H1 (cell line): ENCODE results near the gene IL12RB2. TPM values are rescaled to one million over a fixed set of nuclear protein-coding genes. Genes with fewer than 3 reads are reported as not detected.

ENCODE experiments used
- CTCF ChIA-PET: fragments of 300-600 bp; sonication (Branson Sonifier 250); formaldehyde crosslinking; loops from one replicate; lab custom pipeline; 2021; ENCODE audit not compliant: partially characterized antibody; lab: Charles Lee
- POLR2A ChIA-PET: fragments of 300-600 bp; sonication (Branson Sonifier 250); formaldehyde crosslinking; loops from one replicate; lab custom pipeline; 2021; ENCODE audit warnings: inconsistent platforms; ENCODE audit not compliant: partially characterized antibody; lab: Charles Lee
- DNase-seq, 2 experiments: peaks; one replicate each; pipeline versions ENCODE4 v3.0.0 to v3.0.0-alpha.2; 2010 to 2022; ENCODE audit warnings: low spot score in 2 of 2, low read depth in 1 of 2, mixed read lengths in 1 of 2
- FAIRE-seq: peaks from 2 replicates; lab custom pipeline; 2011; peaks lifted over from hg19 to GRCh38; lab: Jason Lieb, UNC
- H2AFZ ChIP-seq: 2 replicates; pipeline ENCODE4 v1.8.1; 2012; ENCODE audit warnings: low read length, inconsistent platforms
- H2AK5ac ChIP-seq: 2 replicates; pipeline ENCODE4 v1.6.1; 2013; ENCODE audit warnings: low read depth, low read length
- H2BK120ac ChIP-seq: replicated peaks from 2 replicates; pipeline ENCODE3; 2013; ENCODE audit warnings: low read depth, low read length, inconsistent platforms
- H2BK12ac ChIP-seq: 2 replicates; pipeline ENCODE4 v1.6.1; 2013; ENCODE audit warnings: low read depth, low read length
- H2BK15ac ChIP-seq: 2 replicates; pipeline ENCODE4 v1.6.1; 2013; ENCODE audit warnings: low read length
- H2BK20ac ChIP-seq: 2 replicates; pipeline ENCODE4 v1.6.1; 2013; ENCODE audit warnings: low read length
- H2BK5ac ChIP-seq: 2 replicates; pipeline ENCODE4 v1.6.1; 2013; ENCODE audit warnings: low read depth, low read length
- H3K14ac ChIP-seq: 2 replicates; pipeline ENCODE4 v1.6.1; 2013; ENCODE audit warnings: inconsistent platforms; ENCODE audit not compliant: insufficient read length
- H3K18ac ChIP-seq: 2 replicates; pipeline ENCODE4 v1.6.1; 2013; ENCODE audit warnings: low read length; ENCODE audit errors: extremely low read depth
- H3K23ac ChIP-seq: 2 replicates; pipeline ENCODE4 v1.6.1; 2013; ENCODE audit warnings: inconsistent platforms; ENCODE audit not compliant: insufficient read length
- H3K23me2 ChIP-seq: 2 replicates; pipeline ENCODE4 v1.6.1; 2013; ENCODE audit warnings: low read depth, low read length
- H3K27ac ChIP-seq: 2 replicates; pipeline ENCODE4 v1.6.1; 2011; ENCODE audit warnings: low read depth, low read length, inconsistent platforms
- H3K27me3 ChIP-seq, 4 experiments: replicated peaks in 1 of 4; 1 replicate in 1 of 4; 2 replicates in 3 of 4; pipeline versions ENCODE4 v1.6.1 to v1.8.1; 2011 to 2013; ENCODE audit warnings: low read length in 3 of 4, mild to moderate bottlenecking in 3 of 4, inconsistent platforms in 2 of 4, mixed read lengths in 2 of 4, moderate library complexity in 1 of 4; ENCODE audit not compliant: control insufficient read depth in 3 of 4, insufficient read depth in 3 of 4; ENCODE audit errors: extremely low read depth in 1 of 4
- H3K36me3 ChIP-seq, 4 experiments: 2 replicates each; pipeline versions ENCODE4 v1.6.1 to v1.8.1; 2011 to 2013; ENCODE audit warnings: mild to moderate bottlenecking in 4 of 4, low read length in 3 of 4, moderate library complexity in 2 of 4, control low read depth in 1 of 4, inconsistent platforms in 1 of 4; ENCODE audit not compliant: insufficient read depth in 4 of 4, control insufficient read depth in 2 of 4
- H3K4ac ChIP-seq: replicated peaks from 2 replicates; pipeline ENCODE3; 2013; ENCODE audit warnings: low read length, low read depth, mixed read lengths, inconsistent platforms; ENCODE audit not compliant: insufficient read length
- H3K4me1 ChIP-seq, 4 experiments: replicated peaks in 1 of 4; 1 replicate in 1 of 4; 2 replicates in 3 of 4; pipeline versions ENCODE4 v1.6.1 to v1.8.1; 2011 to 2013; ENCODE audit warnings: low read length in 3 of 4, inconsistent platforms in 2 of 4, mixed read lengths in 1 of 4; ENCODE audit not compliant: insufficient read depth in 4 of 4, control insufficient read depth in 3 of 4
- H3K4me2 ChIP-seq, 2 experiments: 2 replicates each; pipeline versions ENCODE4 v1.6.1 to v1.8.1; 2011 to 2013; ENCODE audit warnings: low read depth in 2 of 2, low read length in 2 of 2, control low read depth in 1 of 2, inconsistent platforms in 1 of 2, mild to moderate bottlenecking in 1 of 2; ENCODE audit not compliant: insufficient read depth in 1 of 2
- H3K4me3 ChIP-seq, 4 experiments: fragments of 200-600, 300-600 bp in 1 of 4; sonication (generic), shearing (Covaris generic), sonication (Bioruptor Twin) in 1 of 4; 2 replicates each; pipeline versions ENCODE4 v1.5.1 to v1.8.1; 2011 to 2016; ENCODE audit warnings: low read length in 4 of 4, low read depth in 3 of 4, control low read depth in 2 of 4, inconsistent platforms in 2 of 4, mild to moderate bottlenecking in 2 of 4, mixed read lengths in 1 of 4, moderate library complexity in 1 of 4; ENCODE audit not compliant: insufficient read depth in 2 of 4; ENCODE audit errors: extremely low read depth in 1 of 4
- H3K56ac ChIP-seq: replicated peaks from 2 replicates; pipeline ENCODE3; 2013; ENCODE audit warnings: low read depth, mild to moderate bottlenecking, mixed read lengths, low read length, inconsistent platforms; ENCODE audit not compliant: insufficient read length
- H3K79me1 ChIP-seq: 2 replicates; pipeline ENCODE4 v1.6.1; 2013; ENCODE audit warnings: low read depth, low read length, control low read depth
- H3K79me2 ChIP-seq, 2 experiments: 2 replicates each; pipeline versions ENCODE4 v1.6.1 to v1.8.1; 2012 to 2013; ENCODE audit warnings: low read length in 2 of 2, mild to moderate bottlenecking in 2 of 2, inconsistent platforms in 1 of 2; ENCODE audit not compliant: insufficient read depth in 2 of 2, control insufficient read depth in 1 of 2
- H3K9ac ChIP-seq, 4 experiments: replicated peaks in 1 of 4; 1 replicate in 1 of 4; 2 replicates in 3 of 4; pipeline versions ENCODE4 v1.6.1 to v1.8.1; 2011 to 2013; ENCODE audit warnings: low read depth in 3 of 4, low read length in 3 of 4, control low read depth in 2 of 4, mild to moderate bottlenecking in 2 of 4, moderate library complexity in 2 of 4, inconsistent platforms in 1 of 4; ENCODE audit errors: extremely low read depth in 1 of 4
- H3K9me3 ChIP-seq, 2 experiments: 2 replicates each; pipeline versions ENCODE4 v1.6.1 to v1.8.1; 2012 to 2013; ENCODE audit warnings: mild to moderate bottlenecking in 2 of 2, moderate library complexity in 2 of 2, control low read depth in 1 of 2, inconsistent platforms in 1 of 2, low read depth in 1 of 2, low read length in 1 of 2, mixed read lengths in 1 of 2; ENCODE audit not compliant: insufficient read depth in 2 of 2
- H4K20me1 ChIP-seq, 2 experiments: replicated peaks in 1 of 2; 2 replicates each; pipeline versions ENCODE3 to v1.8.1; 2011 to 2013; ENCODE audit warnings: inconsistent platforms in 2 of 2, low read length in 2 of 2, mild to moderate bottlenecking in 1 of 2; ENCODE audit not compliant: insufficient read depth in 2 of 2, control insufficient read depth in 1 of 2
- H4K5ac ChIP-seq: 2 replicates; pipeline ENCODE4 v1.6.1; 2013; ENCODE audit warnings: low read length, low read depth, mixed read lengths, inconsistent platforms; ENCODE audit not compliant: insufficient read length
- H4K8ac ChIP-seq: 2 replicates; pipeline ENCODE4 v1.8.0; 2013; ENCODE audit warnings: mild to moderate bottlenecking, moderate library complexity, low read length, inconsistent platforms; ENCODE audit not compliant: insufficient read depth; ENCODE audit errors: extremely low read depth
- H4K91ac ChIP-seq: replicated peaks from 2 replicates; pipeline ENCODE3; 2013; ENCODE audit warnings: low read length, mixed read lengths, inconsistent platforms; ENCODE audit not compliant: insufficient read length
- CEBPB ChIP-seq: IDR thresholded peaks from 2 replicates; pipeline ENCODE4 v1.6.1; 2012; ENCODE audit warnings: low read depth, low read length
- CREB1 ChIP-seq: IDR thresholded peaks from 2 replicates; pipeline ENCODE4 v1.6.1; 2012; ENCODE audit warnings: inconsistent platforms
- EZH2 ChIP-seq: fragments of 200-600 bp; sonication (generic); IDR thresholded peaks from 2 replicates; pipeline ENCODE4 v1.7.1; 2012; ENCODE audit warnings: low read depth, mild to moderate bottlenecking, moderate library complexity, low read length, inconsistent platforms; ENCODE audit not compliant: severe bottlenecking
- JUND ChIP-seq: IDR thresholded peaks from 2 replicates; pipeline ENCODE4 v1.6.1; 2011; ENCODE audit warnings: mild to moderate bottlenecking, improper control_type of control experiment, low read length
- KDM4A ChIP-seq: IDR thresholded peaks from one replicate; pipeline ENCODE4 v1.7.1; 2012; ENCODE audit warnings: low read depth, mild to moderate bottlenecking, moderate library complexity, low read length, inconsistent platforms; ENCODE audit not compliant: severe bottlenecking
- NRF1 ChIP-seq: IDR thresholded peaks from 2 replicates; pipeline ENCODE4 v1.6.1; 2011; ENCODE audit warnings: mild to moderate bottlenecking, low read depth, low read length, improper control_type of control experiment
- RFX5 ChIP-seq: IDR thresholded peaks from 2 replicates; pipeline ENCODE4 v1.6.1; 2011; ENCODE audit warnings: low read depth, low read length, improper control_type of control experiment, borderline replicate concordance
- SP1 ChIP-seq: IDR thresholded peaks from 2 replicates; pipeline ENCODE4 v1.6.1; 2011; ENCODE audit warnings: low read depth, low read length
- SUZ12 ChIP-seq: fragments of 200-600 bp; sonication (generic); IDR thresholded peaks from 2 replicates; pipeline ENCODE4 v1.6.1; 2012; ENCODE audit warnings: mild to moderate bottlenecking, inconsistent platforms, low read length, moderate library complexity, mixed read lengths
- TBP ChIP-seq: IDR thresholded peaks from 2 replicates; pipeline ENCODE4 v1.6.1; 2011; ENCODE audit warnings: low read depth, low read length, improper control_type of control experiment
- WGBS, 2 experiments: shearing (Covaris generic) in 1 of 2; methylation state at CpG; one replicate each; pipeline versions ENCODE4 v1.1.6 to v1.1.7; 2013 to 2015; ENCODE audit warnings: low lambda C conversion rate in 2 of 2, mixed read lengths in 2 of 2, inconsistent platforms in 1 of 2, low coverage in 1 of 2, missing lambda C conversion rate in 1 of 2; ENCODE audit not compliant: insufficient replicate concordance in 2 of 2, insufficient coverage in 1 of 2, insufficient read length in 1 of 2; ENCODE audit errors: extremely low coverage in 1 of 2, missing lambda C conversion rate in 1 of 2; 5-methylcytosine and 5-hydroxymethylcytosine counted together
- polyA plus RNA-seq, 7 experiments: library from polyadenylated mRNA; depleted of rRNA in 3 of 7; stranded (reverse) in 5 of 7; unstranded in 2 of 7; fragments of >200 nt in 5 of 7; fragments of 200-250 nt in 2 of 7; gene quantifications; 1 replicate in 5 of 7; 2 replicates in 1 of 7; 4 replicates in 1 of 7; pipeline versions ENCODE4 v1.2.1 to v1.2.3, GENCODE V29; 2011 to 2013; ENCODE audit warnings: missing spikeins in 2 of 7, mixed read lengths in 2 of 7
- total RNA-seq: library from RNA; stranded (reverse); fragmentation: NEBNext Ultra II Directional; extraction: Animal tissue kit (Norgen Biotek cat#: 25700); gene quantifications from 2 replicates; pipeline ENCODE4 v1.2.1, GENCODE V29; 2021
- TF ChIP-seq, protein P1 (sequence below): IDR thresholded peaks from 2 replicates; pipeline ENCODE4 v1.6.1; 2012; ENCODE audit warnings: low read length, inconsistent platforms
- TF ChIP-seq, protein P2 (sequence below): IDR thresholded peaks from 2 replicates; pipeline ENCODE4 v1.6.1; 2012; ENCODE audit warnings: inconsistent platforms

Gene IL12RB2
- total and polyA plus RNA-seq, 2 of the 8 experiments (the other 6 are each of a cell fraction or from before 2014, with no cell fraction given), result 1.4 TPM

DNA sequence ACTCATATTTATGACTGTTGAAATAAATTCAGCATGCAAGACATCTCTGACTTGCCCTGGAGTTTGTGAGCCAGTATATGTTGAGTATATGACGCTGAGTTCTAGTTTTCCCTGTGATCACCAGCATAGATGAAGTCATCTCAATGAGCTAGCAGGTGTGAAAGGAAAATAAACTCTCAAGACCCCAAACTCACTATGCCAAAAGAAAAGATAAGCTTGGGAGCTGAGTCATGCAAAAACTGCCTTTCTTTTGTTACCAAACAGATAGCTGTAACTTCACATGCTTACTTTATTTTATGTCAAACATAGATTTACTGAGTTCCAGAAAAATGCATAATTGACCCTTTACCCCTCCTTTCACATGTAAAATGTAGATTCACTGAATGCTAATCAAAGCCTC lies 69.6 kb downstream of the IL12RB2 start:
- ChIA-PET POLR2A (interaction anchor here (0.9 to 1.6 kb wide), 4 partner anchors 8 to 30 kb away, joined by 3 to 6 read pairs (median 3); no protein-coding TSS in a partner anchor), CTCF (interaction anchor here (1.3 to 3.7 kb wide), 4 partner anchors 20 to 163 kb away, joined by 4 to 20 read pairs (median 4); no protein-coding TSS in a partner anchor)
- H3K9ac ChIP-seq, result no peak overlapping the region
- FAIRE-seq, result no peak
- no peak overlapping the region for H2BK5ac ChIP-seq
- no peak overlapping the region for H3K4me2 ChIP-seq
- H3K4me1 ChIP-seq, result peaks cover 0 to 5% (median 4%) of the 10 kb centered on the region in 4 experiments; a peak in 4 of 7 replicates
- no peaks in the 10 kb centered on the region for H4K20me1 ChIP-seq
- DNase-seq, result no peak
- H2BK120ac ChIP-seq, result no peak overlapping the region
- H3K18ac ChIP-seq, result no peak overlapping the region
- H4K91ac ChIP-seq, result no peak overlapping the region
- H2BK12ac ChIP-seq, result no peak overlapping the region
- H3K14ac ChIP-seq, result no peak overlapping the region
- H3K56ac ChIP-seq, result no peak overlapping the region
- no peaks in the 10 kb centered on the region for H3K36me3 ChIP-seq
- 78% methylated on average over 1 of the region's 1 CpG; no CpG with 5 or more reads in 1 of the 2 experiments for WGBS, 2 experiments
- no peaks in the 10 kb centered on the region for H3K79me1 ChIP-seq
- H2AFZ ChIP-seq, result no peak overlapping the region
- no peaks in the 10 kb centered on the region for H3K27me3 ChIP-seq
- no peak overlapping the region for H4K8ac ChIP-seq
- H3K4me3 ChIP-seq, result no peak overlapping the region
- no peak overlapping the region for H4K5ac ChIP-seq
- no peak overlapping the region for H2AK5ac ChIP-seq
- no peaks in the 10 kb centered on the region for H3K79me2 ChIP-seq
- no peak overlapping the region for H2BK20ac ChIP-seq
- H3K27ac ChIP-seq, result no peak overlapping the region
- H3K9me3 ChIP-seq, result no peaks in the 10 kb centered on the region; a peak in 1 of 4 replicates
- H3K23me2 ChIP-seq, result no peaks in the 10 kb centered on the region
- H2BK15ac ChIP-seq, result no peak overlapping the region
- H3K23ac ChIP-seq, result no peak overlapping the region
- no peak overlapping the region for H3K4ac ChIP-seq
- TF ChIP-seq CEBPB (no peak), KDM4A (no peak), TBP (no peak), SUZ12 (no peak), RFX5 (no peak), CREB1 (no peak), JUND (no peak), EZH2 (no peak), SP1 (no peak), NRF1 (no peak)
- TF ChIP-seq, protein P1, sequence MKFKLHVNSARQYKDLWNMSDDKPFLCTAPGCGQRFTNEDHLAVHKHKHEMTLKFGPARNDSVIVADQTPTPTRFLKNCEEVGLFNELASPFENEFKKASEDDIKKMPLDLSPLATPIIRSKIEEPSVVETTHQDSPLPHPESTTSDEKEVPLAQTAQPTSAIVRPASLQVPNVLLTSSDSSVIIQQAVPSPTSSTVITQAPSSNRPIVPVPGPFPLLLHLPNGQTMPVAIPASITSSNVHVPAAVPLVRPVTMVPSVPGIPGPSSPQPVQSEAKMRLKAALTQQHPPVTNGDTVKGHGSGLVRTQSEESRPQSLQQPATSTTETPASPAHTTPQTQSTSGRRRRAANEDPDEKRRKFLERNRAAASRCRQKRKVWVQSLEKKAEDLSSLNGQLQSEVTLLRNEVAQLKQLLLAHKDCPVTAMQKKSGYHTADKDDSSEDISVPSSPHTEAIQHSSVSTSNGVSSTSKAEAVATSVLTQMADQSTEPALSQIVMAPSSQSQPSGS, result no peak
- TF ChIP-seq, protein P2, sequence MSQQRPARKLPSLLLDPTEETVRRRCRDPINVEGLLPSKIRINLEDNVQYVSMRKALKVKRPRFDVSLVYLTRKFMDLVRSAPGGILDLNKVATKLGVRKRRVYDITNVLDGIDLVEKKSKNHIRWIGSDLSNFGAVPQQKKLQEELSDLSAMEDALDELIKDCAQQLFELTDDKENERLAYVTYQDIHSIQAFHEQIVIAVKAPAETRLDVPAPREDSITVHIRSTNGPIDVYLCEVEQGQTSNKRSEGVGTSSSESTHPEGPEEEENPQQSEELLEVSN, result no peak
